ENCODE results near the gene HNRNPA3. TPM values are rescaled to one million over a fixed set of nuclear protein-coding genes. Genes with fewer than 3 reads are reported as not detected.
"Not testable (repeated sequence)": the region's sequence is repeated elsewhere in the genome, so short reads cannot be mapped to it uniquely, and the experiment has no call there.

The HNRNPA3 gene
- polyA plus RNA-seq, 4 donors = 528 to 695 (median 639) TPM

- DNase-seq (ENCODE audit: low read depth in 4 of 4, low spot score in 2 of 4) = no peak
Observed at GRCh38 chr2:177229442-177230242, 17.0 kb downstream of the HNRNPA3 start.

- no peak for DNase-seq (ENCODE audit: low read depth in 4 of 4, low spot score in 2 of 4)
Observed at GRCh38 chr2:177231270-177231669, 18.7 kb downstream of the HNRNPA3 start.

- no peak for DNase-seq (ENCODE audit: low read depth in 4 of 4, low spot score in 2 of 4)
Observed at GRCh38 chr2:177232098-177232704, 19.6 kb downstream of the HNRNPA3 start.

- no peak for DNase-seq (ENCODE audit: low read depth in 4 of 4, low spot score in 2 of 4)
Observed at GRCh38 chr2:177234267-177234666, 21.7 kb downstream of the HNRNPA3 start.

GRCh38 chr2:177235855-177236437 lies 23.4 kb downstream of the HNRNPA3 start:
- no peak for DNase-seq (ENCODE audit: low read depth in 4 of 4, low spot score in 2 of 4)

GRCh38 chr2:177237932-177238331 lies 25.3 kb downstream of the HNRNPA3 start:
- no peak for DNase-seq (ENCODE audit: low read depth in 4 of 4, low spot score in 2 of 4)

- no peak for DNase-seq (ENCODE audit: low read depth in 4 of 4, low spot score in 2 of 4)
Observed at GRCh38 chr2:177239053-177239452, 26.5 kb downstream of the HNRNPA3 start.

- DNase-seq (ENCODE audit: low read depth in 4 of 4, low spot score in 2 of 4) = no peak
Observed at GRCh38 chr2:177239932-177240630, 27.5 kb downstream of the HNRNPA3 start.

- DNase-seq (ENCODE audit: low read depth in 4 of 4, low spot score in 2 of 4) = no peak
Observed at GRCh38 chr2:177241711-177242120, 29.1 kb downstream of the HNRNPA3 start.

GRCh38 chr2:177242121-177242987 lies 29.8 kb downstream of the HNRNPA3 start:
- peak in 1 of 4 donors; percentile 73 for DNase-seq (ENCODE audit: low read depth in 4 of 4, low spot score in 2 of 4)

GRCh38 chr2:177243073-177243472 lies 30.5 kb downstream of the HNRNPA3 start:
- no peak for DNase-seq (ENCODE audit: low read depth in 4 of 4, low spot score in 2 of 4)

- no peak for DNase-seq (ENCODE audit: low read depth in 4 of 4, low spot score in 2 of 4)
Observed at GRCh38 chr2:177243476-177243875, 30.9 kb downstream of the HNRNPA3 start.

GRCh38 chr2:177244244-177244771 lies 31.7 kb downstream of the HNRNPA3 start:
- no peak for DNase-seq (ENCODE audit: low read depth in 4 of 4, low spot score in 2 of 4)

GRCh38 chr2:177245010-177245422 lies 32.4 kb downstream of the HNRNPA3 start:
- DNase-seq (ENCODE audit: low read depth in 4 of 4, low spot score in 2 of 4) = no peak

GRCh38 chr2:177246000-177246399 lies 33.4 kb downstream of the HNRNPA3 start:
- no peak for DNase-seq (ENCODE audit: low read depth in 4 of 4, low spot score in 2 of 4)

- not testable (repeated sequence) for DNase-seq (ENCODE audit: low read depth in 4 of 4, low spot score in 2 of 4)
Observed at GRCh38 chr2:177246523-177247030, 34.0 kb downstream of the HNRNPA3 start.

- DNase-seq (ENCODE audit: low read depth in 4 of 4, low spot score in 2 of 4) = no peak
Observed at GRCh38 chr2:177247693-177248262, 35.2 kb downstream of the HNRNPA3 start.

- DNase-seq (ENCODE audit: low read depth in 4 of 4, low spot score in 2 of 4) = no peak
Observed at GRCh38 chr2:177249038-177249437, 36.4 kb downstream of the HNRNPA3 start.

GRCh38 chr2:177250461-177250860 lies 37.9 kb downstream of the HNRNPA3 start:
- DNase-seq (ENCODE audit: low read depth in 4 of 4, low spot score in 2 of 4) = no peak
